Activated CD4-positive, CD25-positive, alpha-beta regulatory T cell treated with anti-CD3 and anti-CD28 coated beads, Interleukin-2, amount 50 U/mL, for 72 hours (primary cell): ENCODE data around the gene DUS2.
A peak's percentile ranks its signal among the peaks of the same experiment; 100 is the strongest.
"Not testable (repeated sequence)": the region's sequence is repeated elsewhere in the genome, so short reads cannot be mapped to it uniquely, and the experiment has no call there.

Source experiments
- DNase-seq: peaks from one replicate; pipeline ENCODE4 v3.0.0; 2021

Gene DUS2

GRCh38 chr16:68022728-68023537 lies at the start of gene DUS2, which contains the start of gene DDX28:
Gene DUS2 (plus strand): TSS chr16:68023284. CDS start chr16:68038024, 14,740 bp downstream.
Gene DDX28 (minus strand): TSS chr16:68023232. CDS start chr16:68023202, 30 bp downstream.
- peak; percentile 96 for DNase-seq

DNA sequence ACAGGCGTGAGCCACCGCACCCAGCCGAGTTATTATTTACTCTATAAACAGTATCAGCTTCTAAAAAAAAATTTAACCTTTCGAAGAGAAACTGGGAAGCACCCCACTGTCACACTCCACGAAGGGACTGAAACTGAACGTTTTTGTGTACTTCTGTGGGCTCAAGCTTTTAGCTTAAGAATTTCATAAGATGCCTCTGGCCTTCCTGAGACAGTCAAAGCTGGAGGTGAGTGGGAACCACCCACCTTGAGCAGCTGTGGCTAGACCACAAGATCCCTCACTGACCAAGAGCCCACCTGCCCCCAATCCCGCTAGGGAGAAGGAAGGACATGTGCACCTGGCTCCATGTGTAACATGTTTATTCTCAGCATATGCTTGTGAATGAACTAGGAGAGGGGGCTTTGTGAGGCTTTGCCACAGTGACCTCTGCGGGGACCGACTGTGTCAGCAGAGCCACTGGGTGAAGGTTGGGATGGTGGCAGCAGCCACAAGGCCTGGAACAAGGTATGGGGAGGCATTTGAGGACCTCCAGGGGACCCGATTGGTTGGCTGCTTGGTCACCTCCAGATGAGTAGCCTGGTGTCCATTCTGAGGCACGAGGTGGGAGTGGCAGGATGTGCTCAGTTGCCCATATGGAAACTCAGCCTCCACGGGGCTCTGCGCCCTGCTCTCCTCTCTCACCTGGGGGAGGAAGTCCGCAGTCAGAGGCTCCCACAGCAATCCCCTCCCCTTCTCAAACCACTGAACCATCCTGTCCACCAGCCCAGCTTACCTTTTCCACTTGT lies 47.6 kb upstream of the DUS2 start:
- no peak for DNase-seq

DNA sequence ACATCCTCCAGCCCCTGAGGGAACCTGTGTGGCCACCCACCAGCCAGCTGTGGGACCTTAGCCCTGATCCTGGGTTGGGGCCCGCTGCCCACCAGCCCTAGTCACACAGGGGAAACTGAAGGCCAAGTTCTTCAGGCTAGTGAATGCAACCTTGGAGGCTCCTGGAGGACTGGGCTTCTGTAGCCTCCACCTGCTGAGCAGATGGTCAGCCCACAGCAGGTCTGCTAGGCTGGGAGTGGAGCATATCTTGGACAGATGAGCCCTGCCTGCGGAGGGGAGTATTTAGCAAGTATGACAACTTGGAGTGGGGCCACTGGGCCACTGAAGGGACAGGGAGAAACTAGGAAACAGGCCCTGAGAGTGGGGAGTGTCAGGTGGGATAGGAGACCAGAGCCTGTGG lies 46.9 kb upstream of the DUS2 start:
- no peak for DNase-seq

- no peak for DNase-seq
These were observed 46.1 kb upstream of the DUS2 start for GRCh38 chr16:67977005-67977404.

DNA sequence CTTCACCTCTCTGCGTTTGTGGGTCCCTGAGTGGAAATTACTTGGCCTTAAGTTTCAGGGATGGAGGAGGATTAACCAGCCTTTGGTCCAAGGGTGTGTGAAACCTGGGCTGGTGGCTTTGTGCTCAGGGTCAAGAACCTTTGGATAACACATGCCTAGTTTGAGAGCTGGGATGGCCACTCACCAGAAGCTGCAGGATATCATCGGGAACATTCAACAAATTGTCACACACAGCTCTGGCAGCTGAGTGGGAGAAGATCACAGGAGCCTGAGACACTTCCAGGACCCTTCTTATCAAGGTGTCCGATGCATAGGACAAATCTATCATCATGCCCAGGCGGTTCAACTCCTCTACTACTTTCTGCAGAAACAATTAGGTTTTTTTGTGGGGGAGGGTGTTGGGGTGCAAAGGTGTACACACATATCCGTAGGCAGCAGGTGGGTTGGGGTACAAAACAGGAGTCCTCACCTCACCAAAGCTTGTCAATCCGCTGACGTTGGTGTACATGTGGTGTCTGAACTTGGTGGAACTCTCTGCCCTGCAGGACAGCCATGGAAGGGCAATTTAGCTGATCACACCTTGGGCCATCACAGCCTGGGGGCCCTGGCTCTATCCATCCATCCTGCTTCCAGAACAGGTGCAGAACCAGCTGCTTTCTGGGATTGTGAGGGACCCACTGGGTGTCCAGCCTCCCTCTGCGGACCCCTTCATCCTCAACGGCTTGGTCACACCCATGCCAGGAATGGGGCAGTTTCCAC lies 45.4 kb upstream of the DUS2 start:
- DNase-seq: no peak

- DNase-seq: no peak
These were observed 43.0 kb upstream of the DUS2 start, which contains the start of gene DPEP3 for GRCh38 chr16:67979955-67980678. Gene DPEP3 (minus strand): TSS chr16:67980499. CDS start chr16:67980380, 119 bp downstream.

DNA sequence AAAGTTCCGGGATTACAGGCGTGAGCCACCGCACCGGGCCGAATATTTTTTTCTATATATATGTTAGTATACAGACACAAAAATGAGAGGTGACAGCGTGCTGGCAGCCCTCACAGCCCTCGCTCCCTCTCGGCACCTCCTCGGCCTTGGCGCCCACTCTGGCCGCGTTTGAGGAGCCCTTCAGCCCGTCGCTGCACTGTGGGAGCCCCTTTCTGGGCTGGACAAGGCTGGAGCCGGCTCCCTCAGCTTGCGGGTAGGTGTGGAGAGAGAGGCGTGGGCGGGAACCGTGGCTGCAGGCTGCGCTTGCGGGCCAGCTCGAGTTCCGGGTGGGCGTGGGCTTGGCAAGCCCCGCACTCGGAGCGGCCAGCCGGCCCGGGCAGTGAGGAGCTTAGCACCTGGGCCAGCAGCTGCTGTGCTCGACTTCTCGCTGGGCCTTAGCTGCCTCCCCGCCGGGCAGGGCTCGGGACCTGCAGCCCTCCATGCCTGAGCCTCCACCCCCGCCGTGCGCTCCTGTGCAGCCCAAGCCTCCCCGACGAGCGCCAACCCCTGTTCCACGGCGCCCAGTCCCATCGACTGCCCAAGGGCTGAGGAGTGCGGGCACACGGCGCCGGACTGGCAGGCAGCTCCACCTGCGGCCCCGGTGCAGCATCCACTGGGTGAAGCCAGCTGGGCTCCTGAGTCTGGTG lies 40.9 kb upstream of the DUS2 start:
- DNase-seq: no peak

- no peak for DNase-seq
These were observed 36.1 kb upstream of the DUS2 start for GRCh38 chr16:67986949-67987348.

GRCh38 chr16:67987460-67988160 lies 35.5 kb upstream of the DUS2 start:
- DNase-seq: no peak

- no peak for DNase-seq
These were observed 34.4 kb upstream of the DUS2 start for GRCh38 chr16:67988675-67989074.

DNA sequence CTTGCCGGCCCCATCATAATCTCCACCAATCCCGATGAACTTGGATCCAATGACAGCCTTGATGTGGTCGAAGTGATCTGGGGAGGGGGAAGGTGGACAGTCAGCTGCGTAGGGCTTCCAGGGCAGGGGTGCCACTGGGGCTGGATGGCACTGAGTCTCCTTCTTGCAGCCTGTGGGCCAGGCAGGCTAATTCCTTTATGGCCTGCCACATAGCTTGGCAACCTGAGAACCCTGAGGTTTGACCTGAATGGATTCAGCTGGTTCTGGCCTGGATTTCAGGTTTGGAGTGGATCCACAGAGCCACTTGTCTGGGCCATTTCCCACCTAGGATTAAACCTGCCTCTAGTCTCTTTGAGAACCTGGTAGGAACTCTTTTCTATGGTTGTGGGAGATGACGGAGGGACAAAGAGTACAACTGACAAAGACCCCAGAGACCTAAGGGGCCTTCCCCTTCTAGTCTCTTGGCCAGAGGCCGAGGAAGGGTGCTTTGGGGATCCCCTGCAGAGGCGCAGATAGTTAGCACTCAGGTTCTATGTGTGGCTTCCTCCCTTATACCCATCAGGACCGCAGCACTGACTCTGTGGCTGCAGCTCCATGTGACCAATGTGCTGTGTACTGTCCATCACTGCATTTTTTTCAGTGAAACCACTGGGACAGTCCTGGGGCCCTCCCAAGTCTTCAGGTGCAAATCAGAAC lies 33.6 kb upstream of the DUS2 start:
- DNase-seq: no peak

- no peak for DNase-seq
These were observed 33.1 kb upstream of the DUS2 start for GRCh38 chr16:67990018-67990386.

DNA sequence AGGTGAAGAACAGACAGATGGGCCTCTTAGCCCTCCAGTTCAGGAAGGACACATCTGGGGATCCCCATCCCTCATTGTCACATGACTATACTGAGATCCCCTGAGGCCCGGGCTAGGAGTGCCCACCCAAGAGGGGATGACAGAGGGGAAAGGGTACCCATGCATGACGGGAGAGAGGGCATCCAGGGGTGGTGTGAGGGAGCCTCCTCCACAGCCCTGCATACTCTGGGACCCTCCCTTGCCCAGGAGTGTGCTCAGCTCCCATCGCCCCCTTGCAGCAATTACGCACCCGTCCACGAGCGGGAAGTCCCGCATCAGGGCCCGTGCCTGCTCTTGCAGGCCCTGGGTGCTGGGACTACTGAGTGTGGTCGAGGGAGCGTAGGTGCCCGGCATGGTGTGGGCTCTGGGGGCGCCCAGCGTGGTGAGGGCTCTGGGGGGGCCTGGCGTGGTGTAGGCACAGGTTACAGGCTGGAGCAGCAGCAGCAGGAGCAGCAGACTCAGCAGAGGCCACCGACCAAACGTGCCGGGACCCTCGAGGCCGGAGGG lies 30.4 kb upstream of the DUS2 start:
- no peak for DNase-seq

DNA sequence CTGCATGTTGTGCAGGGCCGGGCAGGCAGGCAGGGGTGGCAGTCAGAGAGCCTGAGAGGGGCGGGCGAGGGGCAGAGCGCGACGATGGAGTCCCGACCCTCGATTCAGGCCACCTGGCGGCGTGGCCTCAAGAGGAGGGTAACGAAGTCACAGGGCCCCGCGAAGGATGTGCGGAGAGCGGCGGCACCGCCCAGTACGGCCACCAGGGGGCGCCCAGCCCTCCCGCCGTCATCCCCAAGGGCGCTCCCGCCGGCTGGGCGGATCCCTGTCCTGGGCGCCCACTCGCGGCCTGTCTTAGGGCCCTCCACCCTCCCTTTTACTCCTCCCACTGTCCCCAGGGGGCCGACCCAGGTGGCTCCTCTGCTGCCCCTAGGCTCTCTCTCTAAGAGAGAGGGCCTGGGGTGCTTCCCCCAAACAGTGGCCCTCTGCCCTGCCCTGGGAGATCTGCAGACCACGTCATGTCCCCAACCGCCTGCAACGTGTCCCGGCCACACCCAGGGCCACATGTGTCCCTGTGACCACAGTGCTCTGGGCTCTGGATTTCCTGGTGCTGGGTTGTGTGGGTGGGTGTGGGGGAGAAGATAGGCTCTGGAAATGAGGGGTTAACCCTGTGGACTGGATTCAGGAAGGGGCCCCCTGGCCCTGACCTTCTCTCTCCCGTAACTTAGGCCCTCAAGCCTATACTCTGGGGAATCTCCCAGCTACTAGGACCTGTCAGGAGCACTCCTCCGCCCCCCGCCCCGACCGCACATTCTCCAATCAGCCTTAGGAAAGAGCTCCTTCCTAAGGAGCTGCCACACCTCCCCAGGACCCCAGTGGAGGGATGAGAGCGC lies 29.7 kb upstream of the DUS2 start:
- DNase-seq: peak; percentile 92

- not testable (repeated sequence) for DNase-seq
These were observed 29.1 kb upstream of the DUS2 start for GRCh38 chr16:67994040-67994408.

DNA sequence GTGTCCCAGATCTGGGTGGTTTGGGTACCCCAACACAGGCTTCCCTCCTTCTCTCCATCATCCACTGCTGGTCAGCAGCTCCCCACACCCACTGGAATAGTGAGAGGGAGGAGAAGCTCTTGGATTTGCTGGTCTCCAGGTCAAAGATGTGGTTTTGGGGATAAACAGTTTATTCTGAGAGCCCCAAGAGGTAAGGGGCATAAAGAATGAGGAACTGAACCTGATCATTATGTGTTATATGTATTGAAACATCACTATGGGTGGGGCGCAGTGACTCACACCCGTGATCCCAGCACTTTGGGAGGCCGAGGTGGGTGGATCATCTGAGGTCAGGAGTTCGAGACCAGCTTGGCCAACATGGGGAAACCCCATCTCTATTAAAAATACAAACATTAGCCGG lies 27.7 kb upstream of the DUS2 start:
- DNase-seq: no peak

GRCh38 chr16:67996666-67997065 lies 26.4 kb upstream of the DUS2 start:
- DNase-seq: no peak

DNA sequence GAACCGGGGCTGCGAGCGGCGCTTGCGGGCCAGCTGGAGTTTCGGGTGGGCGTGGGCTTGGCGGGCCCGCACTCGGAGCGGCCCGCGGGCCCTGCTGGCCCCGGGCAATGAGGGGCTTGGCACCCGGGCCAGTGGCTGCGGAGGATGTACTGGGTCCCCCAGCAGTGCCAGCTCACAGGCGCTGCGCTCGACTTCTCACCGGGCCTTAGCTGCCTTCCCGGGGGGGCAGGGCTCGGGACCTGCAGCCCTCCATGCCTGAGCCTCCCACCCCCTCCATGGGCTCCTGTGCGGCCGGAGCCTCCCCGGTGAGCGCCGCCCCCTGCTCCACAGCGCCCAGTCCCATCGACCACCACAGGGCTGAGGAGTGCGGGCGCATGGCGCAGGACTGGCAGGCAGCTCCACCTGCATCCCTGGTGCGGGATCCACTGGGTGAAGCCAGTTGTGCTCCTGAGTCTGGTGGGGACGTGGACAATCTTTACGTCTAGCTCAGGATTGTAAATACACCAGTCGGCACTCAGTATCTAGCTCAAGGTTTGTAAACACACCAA lies 24.8 kb upstream of the DUS2 start:
- DNase-seq: not testable (repeated sequence)
